Mucosa of rectum (tissue), 2 donors: ENCODE data around the gene PGAM5.
A peak's percentile ranks its signal among the peaks of the same experiment; 100 is the strongest.
"Not testable (repeated sequence)": the region's sequence is repeated elsewhere in the genome, so short reads cannot be mapped to it uniquely, and the experiment has no call there.

ENCODE experiments used
- H3K27ac ChIP-seq, 2 donors: one replicate each; pipeline ENCODE4 v1.7.0; 2013; ENCODE audit warnings: inconsistent platforms in 2 of 2, low read depth in 2 of 2, low read length in 2 of 2
- H3K27me3 ChIP-seq, 2 donors: one replicate each; pipeline ENCODE4 v1.7.0; 2013; ENCODE audit warnings: low read length in 2 of 2; ENCODE audit not compliant: control insufficient read depth in 2 of 2, insufficient read depth in 2 of 2
- H3K36me3 ChIP-seq, 2 donors: one replicate each; pipeline ENCODE4 v1.7.0; 2013; ENCODE audit warnings: low read length in 2 of 2; ENCODE audit not compliant: control insufficient read depth in 2 of 2, insufficient read depth in 2 of 2
- H3K4me1 ChIP-seq, 2 donors: one replicate each; pipeline ENCODE4 v1.7.0; 2013; ENCODE audit warnings: low read length in 2 of 2, mild to moderate bottlenecking in 1 of 2; ENCODE audit not compliant: control insufficient read depth in 2 of 2, insufficient read depth in 2 of 2
- H3K4me3 ChIP-seq, 2 donors: one replicate each; pipeline ENCODE4 v1.7.0; 2013; ENCODE audit warnings: low read length in 2 of 2
- H3K9ac ChIP-seq, 2 donors: one replicate each; pipeline ENCODE4 v1.7.0; 2013; ENCODE audit warnings: low read length in 2 of 2, low read depth in 1 of 2, mild to moderate bottlenecking in 1 of 2
- H3K9me3 ChIP-seq, 2 donors: one replicate each; pipeline ENCODE4 v1.7.0; 2013; ENCODE audit warnings: low read length in 2 of 2; ENCODE audit not compliant: control insufficient read depth in 2 of 2
- donor health status: healthy.
- donor health status: Normal muscosa, but diverticular disease.

The PGAM5 gene

DNA sequence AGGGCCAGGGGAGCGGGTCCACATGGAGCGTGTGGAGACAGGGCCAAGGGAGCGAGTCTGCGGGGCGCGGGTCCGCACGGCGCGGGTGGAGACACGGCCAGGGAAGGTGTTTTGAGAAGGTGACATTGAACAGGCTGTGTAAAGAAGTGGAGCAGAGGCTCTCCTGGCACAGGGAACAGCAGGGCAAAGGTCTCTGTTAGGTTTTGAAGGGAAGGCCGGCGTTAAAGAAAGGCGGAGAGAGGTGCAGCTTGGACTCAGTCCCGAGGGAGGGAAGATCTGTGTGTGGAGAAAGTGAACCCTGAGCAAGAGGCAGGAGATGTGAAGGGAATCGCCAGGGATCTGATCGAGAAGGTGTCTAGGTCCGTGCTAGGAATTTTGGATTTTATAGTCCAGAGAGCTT, 21.4 kb upstream of the PGAM5 start:
- no peaks in the 10 kb centered on the region for H3K9me3 ChIP-seq
- H3K27ac ChIP-seq = peak overlapping the region; percentile 72 to 80
- peak overlapping the region; percentile 58 to 60 for H3K4me3 ChIP-seq
- H3K27me3 ChIP-seq = no peaks in the 10 kb centered on the region
- peak overlapping the region; percentile 24 to 75 for H3K9ac ChIP-seq
- H3K4me1 ChIP-seq = peaks cover 10% of the 10 kb centered on the region in 2 donors
- peaks cover 4 to 5% of the 10 kb centered on the region in 2 donors for H3K36me3 ChIP-seq

DNA sequence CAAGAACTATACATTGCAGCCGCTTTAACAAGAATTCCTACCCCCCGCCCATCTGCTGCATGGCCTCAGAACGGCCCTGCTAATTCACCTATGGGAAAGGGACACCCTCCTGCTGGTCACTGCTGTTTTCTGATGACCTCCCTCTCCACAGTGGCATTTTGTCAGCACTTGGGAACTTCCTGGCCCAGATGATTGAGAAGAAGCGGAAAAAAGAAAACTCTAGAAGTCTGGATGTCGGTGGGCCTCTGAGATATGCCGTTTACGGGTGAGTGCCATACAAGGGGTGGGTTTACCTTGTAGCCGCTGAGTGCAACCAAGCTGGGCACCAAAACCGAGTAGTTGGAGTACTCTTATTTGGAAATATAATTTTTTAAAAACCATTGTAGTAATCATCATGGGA, 20.5 kb upstream of the PGAM5 start:
- H3K27ac ChIP-seq = peak overlapping the region in 1 of 2 donors; percentile 80
- no peaks in the 10 kb centered on the region for H3K9me3 ChIP-seq
- peaks cover 4 to 5% of the 10 kb centered on the region in 2 donors for H3K36me3 ChIP-seq

DNA sequence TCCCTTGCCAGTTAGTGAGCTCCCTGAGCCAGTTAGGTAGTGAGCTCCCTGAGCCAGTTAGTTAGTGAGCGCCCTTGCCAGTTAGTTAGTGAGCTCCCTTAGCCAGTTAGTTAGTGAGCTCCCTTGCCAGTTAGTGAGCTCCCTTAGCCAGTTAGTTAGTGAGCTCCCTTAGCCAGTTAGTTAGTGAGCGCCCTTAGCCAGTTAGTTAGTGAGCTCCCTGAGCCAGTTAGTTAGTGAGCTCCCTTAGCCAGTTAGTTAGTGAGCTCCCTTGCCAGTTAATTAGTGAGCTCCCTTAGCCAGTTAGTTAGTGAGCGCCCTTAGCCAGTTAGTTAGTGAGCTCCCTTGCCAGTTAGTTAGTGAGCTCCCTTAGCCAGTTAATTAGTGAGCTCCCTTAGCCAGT, 18.6 kb upstream of the PGAM5 start:
- Histone ChIP-seq H3K36me3 (peaks cover 4 to 19% of the 10 kb centered on the region in 2 donors), H3K4me1 (peaks cover 10% of the 10 kb centered on the region in 2 donors)
- not testable (repeated sequence) for H3K9ac ChIP-seq, H3K27ac ChIP-seq, H3K9me3 ChIP-seq, H3K4me3 ChIP-seq, H3K27me3 ChIP-seq

More for the DNA sequence above, 20.5 kb upstream of the PGAM5 start:
- H3K27me3 ChIP-seq = no peaks in the 10 kb centered on the region
- H3K4me1 ChIP-seq = peaks cover 10% of the 10 kb centered on the region in 2 donors
- peak overlapping the region; percentile 58 to 60 for H3K4me3 ChIP-seq
- H3K9ac ChIP-seq = peak overlapping the region in 1 of 2 donors; percentile 32

DNA sequence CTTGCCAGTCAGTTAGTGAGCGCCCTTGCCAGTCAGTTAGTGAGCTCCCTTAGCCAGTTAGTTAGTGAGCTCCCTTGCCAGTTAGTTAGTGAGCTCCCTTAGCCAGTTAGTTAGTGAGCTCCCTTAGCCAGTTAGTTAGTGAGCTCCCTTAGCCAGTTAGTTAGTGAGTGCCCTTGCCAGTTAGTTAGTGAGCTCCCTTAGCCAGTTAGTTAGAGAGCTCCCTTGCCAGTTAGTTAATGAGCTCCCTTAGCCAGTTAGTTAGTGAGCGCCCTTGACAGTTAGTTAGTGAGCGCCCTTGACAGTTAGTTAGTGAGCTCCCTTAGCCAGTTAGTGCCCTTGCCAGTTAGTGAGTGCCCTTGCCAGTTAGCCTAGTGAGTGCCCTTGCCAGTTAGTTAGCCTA, 15.8 kb upstream of the PGAM5 start:
- H3K9me3 ChIP-seq, H3K4me3 ChIP-seq, H3K4me1 ChIP-seq, H3K27me3 ChIP-seq, H3K27ac ChIP-seq, H3K9ac ChIP-seq: not testable (repeated sequence)
- peaks cover 12 to 28% of the 10 kb centered on the region in 2 donors for H3K36me3 ChIP-seq

DNA sequence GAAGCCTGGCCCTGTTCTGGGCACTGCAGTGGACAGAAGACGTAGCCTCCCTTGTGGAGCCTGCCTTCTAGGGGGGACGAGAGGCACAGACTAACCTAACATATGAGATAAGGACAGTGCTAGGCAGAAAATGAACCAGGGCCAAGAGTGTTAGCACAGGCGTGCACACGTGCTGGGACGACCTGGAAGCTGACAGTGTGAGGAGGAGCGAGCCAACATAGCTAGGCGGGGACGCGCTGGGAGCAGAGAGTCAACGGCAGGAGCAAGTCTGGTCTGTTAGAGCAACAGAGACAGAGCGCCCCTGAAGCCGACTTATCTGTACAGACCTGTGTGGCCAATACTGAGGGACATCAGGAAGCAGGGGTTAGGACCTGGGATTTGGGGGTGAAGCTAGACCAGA, 15.2 kb upstream of the PGAM5 start:
- Histone ChIP-seq H3K9ac (no peak overlapping the region), H3K9me3 (no peaks in the 10 kb centered on the region), H3K4me3 (no peak overlapping the region), H3K4me1 (no peaks in the 10 kb centered on the region), H3K27ac (no peak overlapping the region), H3K27me3 (no peaks in the 10 kb centered on the region), H3K36me3 (peaks cover 12 to 23% of the 10 kb centered on the region in 2 donors)

DNA sequence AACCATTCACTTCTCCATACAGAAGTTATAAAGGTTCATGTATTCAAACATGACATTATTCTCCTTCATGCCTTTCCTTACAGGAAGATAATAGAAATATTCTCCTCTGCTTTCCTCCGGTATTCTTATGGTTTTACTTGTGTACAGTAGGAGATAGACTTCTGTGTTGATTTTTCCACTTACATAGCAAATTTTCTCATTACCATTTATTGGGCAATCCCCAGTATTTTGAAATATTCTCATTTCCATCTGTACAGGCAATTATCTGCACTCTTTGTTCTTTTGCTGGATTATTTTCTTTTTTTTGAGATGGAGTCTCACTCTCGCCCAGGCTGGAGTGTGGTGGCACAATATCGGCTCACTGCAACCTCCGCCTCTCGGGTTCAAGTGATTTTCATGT, 12.3 kb upstream of the PGAM5 start:
- no peak overlapping the region for H3K27ac ChIP-seq
- no peaks in the 10 kb centered on the region for H3K27me3 ChIP-seq
- no peak overlapping the region for H3K9ac ChIP-seq
- H3K9me3 ChIP-seq = no peaks in the 10 kb centered on the region
- H3K4me1 ChIP-seq = no peaks in the 10 kb centered on the region
- H3K36me3 ChIP-seq = peaks cover 20 to 33% of the 10 kb centered on the region in 2 donors
- no peak overlapping the region for H3K4me3 ChIP-seq

DNA sequence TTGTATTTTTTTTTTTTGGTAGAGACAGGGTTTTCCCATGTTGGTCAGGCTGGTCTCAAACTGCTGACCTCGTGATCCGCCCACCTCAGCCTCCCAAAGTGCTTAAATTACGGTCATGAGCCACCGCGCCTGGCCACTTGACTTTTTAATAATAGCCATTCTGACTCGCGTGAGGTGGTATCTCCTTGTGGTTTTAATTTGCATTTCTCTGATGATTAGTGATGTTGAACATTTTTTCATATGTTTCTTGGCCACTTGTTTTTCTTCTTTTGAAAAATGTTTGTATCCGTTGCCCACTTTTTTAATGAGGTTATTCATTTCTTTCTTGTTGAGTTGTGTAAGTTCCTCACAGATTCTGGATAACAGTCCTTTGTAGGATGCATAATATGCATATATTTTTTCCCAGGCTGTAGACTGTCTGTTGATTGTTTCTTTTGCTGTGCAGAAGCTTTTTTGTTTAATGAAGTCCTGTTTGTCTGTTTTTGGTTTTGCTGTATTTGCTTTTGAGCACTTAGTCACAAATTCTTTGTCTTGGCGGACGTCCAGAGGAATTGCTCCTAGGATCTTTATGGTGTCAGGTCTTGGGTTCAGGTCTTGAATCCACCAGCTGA, 10.3 kb upstream of the PGAM5 start:
- Histone ChIP-seq H3K9ac (no peak overlapping the region), H3K9me3 (no peaks in the 10 kb centered on the region), H3K27me3 (no peaks in the 10 kb centered on the region), H3K36me3 (peaks cover 27 to 40% of the 10 kb centered on the region in 2 donors), H3K4me3 (no peak overlapping the region), H3K27ac (no peak overlapping the region), H3K4me1 (no peaks in the 10 kb centered on the region)

DNA sequence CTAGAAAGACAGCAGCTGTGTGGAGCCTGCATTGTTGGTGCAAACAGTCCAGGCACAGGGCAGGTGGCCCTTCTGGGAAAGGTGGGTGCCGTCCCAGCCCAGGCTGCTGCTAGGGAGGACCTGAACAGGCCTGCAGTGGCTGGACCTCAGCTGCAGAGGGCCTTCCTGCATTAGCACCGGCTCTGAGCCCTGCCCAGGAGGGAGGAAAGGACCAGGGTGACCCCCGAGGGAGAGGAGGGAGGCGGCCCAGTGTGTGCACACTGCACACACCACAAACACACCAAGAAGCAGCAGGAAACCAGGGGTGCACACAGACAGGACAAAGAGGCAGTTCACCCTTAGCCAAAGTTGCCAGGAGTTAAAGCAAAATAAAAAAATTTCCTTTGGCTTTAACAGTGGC, 8.0 kb upstream of the PGAM5 start:
- H3K4me3 ChIP-seq = no peak overlapping the region
- no peak overlapping the region for H3K9ac ChIP-seq
- H3K27ac ChIP-seq = no peak overlapping the region
- peaks cover 25% of the 10 kb centered on the region in 2 donors for H3K36me3 ChIP-seq
- H3K27me3 ChIP-seq = no peaks in the 10 kb centered on the region
- no peaks in the 10 kb centered on the region for H3K9me3 ChIP-seq
- H3K4me1 ChIP-seq = no peaks in the 10 kb centered on the region

DNA sequence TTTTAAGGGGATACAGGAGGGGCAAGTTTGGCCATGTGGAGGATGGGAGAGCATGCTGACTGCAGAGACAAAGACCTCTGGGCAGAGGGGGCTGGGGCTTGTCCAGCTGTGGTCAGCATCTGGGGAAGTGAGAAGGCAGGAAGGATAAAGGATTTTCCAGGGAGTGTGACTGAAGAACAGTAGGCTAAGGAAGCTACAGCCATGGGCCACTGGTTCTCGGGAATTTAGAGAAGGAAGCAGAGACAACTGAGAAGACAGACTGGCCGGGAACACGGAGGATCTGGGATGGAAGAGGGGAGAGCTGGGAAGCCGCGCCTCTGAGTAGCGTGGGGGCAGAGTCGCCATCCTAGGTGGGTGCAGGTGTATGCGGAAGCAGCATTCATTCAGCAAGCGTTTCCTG, 7.0 kb upstream of the PGAM5 start:
- Histone ChIP-seq H3K36me3 (peaks cover 22% of the 10 kb centered on the region in 2 donors), H3K9ac (no peak overlapping the region), H3K27ac (no peak overlapping the region), H3K4me1 (no peaks in the 10 kb centered on the region), H3K4me3 (no peak overlapping the region), H3K9me3 (no peaks in the 10 kb centered on the region), H3K27me3 (no peaks in the 10 kb centered on the region)

DNA sequence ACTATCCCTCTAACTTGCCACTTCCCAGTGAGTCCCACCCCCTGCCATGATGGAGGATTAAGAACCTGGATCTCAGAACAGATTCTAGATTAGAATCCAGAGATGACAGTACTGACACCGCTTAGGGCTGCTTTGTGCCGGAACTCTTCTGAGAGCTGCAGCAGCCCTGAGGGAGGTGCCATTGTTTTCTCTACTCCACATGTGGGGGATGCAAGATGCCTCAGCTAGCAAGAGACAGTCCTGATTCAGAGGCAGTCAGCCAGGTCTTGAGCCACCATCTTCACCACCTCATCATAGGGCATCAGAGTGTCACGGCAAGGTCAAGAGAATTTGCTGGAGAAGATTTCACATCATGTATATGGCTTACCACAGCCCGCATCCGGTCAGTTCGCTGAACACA, 3.4 kb upstream of the PGAM5 start:
- H3K27ac ChIP-seq = no peak overlapping the region
- peaks cover 7 to 13% of the 10 kb centered on the region in 2 donors for H3K4me1 ChIP-seq
- H3K9ac ChIP-seq = no peak overlapping the region
- no peak overlapping the region for H3K4me3 ChIP-seq
- H3K27me3 ChIP-seq = no peaks in the 10 kb centered on the region
- no peaks in the 10 kb centered on the region for H3K9me3 ChIP-seq
- peaks cover 8 to 9% of the 10 kb centered on the region in 2 donors for H3K36me3 ChIP-seq
